Hindlimb muscle (tissue), 1 donor: Measurements from ENCODE around the gene CTR9. TPM values are rescaled to one million over a fixed set of nuclear protein-coding genes. Genes with fewer than 3 reads are reported as not detected.
A peak's percentile ranks its signal among the peaks of the same experiment; 100 is the strongest.

Source experiments
- DNase-seq: peaks from one replicate; pipeline ENCODE4 v3.0.0-alpha.2; 2013
- polyA plus RNA-seq: library from polyadenylated mRNA; unstranded; fragments of 120-200 nt; gene quantifications from one replicate; pipeline ENCODE4 v1.2.1, GENCODE V29; 2013; ENCODE audit not compliant: insufficient read length

Gene CTR9
- 27.2 TPM for polyA plus RNA-seq

DNA sequence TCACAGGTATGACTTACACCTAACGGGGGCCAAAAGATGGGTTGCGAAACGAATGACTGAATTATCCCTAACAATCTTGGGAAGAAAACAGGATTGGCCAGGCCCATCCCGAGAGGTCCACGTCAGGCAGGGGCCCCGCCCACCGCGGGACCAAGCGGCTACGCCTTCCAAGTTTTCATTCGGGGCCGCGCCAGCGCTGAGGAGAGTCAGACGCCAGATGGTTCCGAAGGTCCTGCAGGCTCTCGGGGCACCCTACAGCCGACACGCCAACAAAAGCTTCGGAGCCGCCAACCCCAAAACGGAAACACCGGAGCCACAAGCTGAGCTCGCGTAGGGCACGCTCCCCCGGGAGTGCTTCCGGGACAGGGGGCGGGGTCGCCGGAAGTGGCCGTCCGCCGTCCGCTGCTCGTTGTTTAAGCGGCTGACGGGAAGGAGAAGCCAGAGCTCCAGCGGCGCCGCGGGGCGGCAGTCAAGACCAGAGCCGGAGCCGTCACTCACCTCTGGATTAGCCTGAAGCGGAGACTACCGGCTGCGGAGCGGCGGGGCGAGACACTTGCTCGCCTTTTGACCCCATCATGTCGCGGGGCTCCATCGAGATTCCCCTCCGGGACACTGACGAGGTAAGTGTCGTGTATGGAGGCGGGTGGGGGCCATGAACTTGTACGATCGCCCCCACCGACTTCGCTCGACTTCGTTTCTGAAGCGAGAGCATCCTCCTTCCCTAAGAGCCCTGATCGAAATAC lies at the start of gene CTR9:
Gene CTR9 (plus strand): TSS at position 409 of the 743 bp plus-strand sequence. CDS start 167 bp downstream, at position 576.
- peak; percentile 95 for DNase-seq

DNA sequence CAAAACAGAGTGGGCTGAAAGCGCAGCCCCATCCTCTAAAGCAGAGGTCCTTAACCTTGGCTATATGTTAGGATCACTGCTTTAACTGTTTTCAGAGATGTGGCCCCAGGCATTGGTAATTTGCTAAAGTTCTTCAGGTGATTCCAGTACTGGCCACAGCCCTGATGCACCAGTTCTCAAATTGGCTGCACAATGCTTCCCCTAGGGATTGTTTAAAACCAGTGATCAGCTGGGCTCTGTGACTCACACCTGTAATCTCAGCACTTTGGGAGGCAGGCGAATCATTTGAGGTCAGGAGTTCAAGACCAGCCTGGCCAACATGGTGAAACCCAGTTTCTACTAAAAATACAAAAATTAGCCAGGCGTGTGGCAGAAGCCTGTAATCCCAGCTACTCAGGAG lies 49.1 kb upstream of the CTR9 start:
- no peak for DNase-seq

DNA sequence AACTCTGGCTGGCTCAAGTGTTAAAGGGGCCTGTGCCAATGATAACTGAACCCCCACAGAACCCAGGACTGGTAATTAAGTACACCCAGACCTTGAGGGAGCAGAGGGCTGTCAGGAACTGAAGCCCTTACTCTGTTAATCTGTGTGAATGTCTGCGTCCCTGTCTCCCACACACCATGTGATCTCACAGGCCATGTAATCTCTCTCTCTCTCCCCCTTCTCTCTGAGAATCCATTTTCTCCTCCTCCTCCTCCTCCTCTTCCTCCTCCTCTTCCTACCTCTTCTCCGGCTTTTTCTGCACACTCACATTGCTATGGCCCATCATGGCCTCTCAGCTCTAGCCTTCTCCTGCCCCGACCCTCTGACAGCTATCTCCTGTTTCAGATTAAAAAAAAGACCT lies 42.9 kb upstream of the CTR9 start:
- no peak for DNase-seq

GRCh38 chr11:10709299-10710086 lies 41.6 kb upstream of the CTR9 start:
- DNase-seq = no peak

- DNase-seq = no peak
Observed at GRCh38 chr11:10715571-10715970, 35.5 kb upstream of the CTR9 start.

DNA sequence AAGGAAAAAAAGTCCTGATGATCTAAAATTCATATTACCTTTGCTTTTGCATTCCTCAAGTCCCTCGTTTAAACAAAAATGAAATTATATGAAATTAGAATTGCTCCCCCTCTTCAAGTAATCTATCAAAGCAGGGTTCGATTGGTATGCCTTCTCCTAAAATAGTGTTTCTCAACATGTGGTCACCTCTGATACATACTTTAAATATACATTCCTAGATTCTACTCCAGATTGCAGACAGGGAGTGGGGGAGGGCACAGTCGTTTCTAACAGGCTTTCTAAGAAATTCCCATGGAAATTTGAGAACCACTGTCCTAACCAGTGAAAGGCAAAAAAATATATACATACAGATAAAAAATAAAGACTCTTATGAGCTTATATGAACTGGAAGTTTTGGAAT lies 34.9 kb upstream of the CTR9 start:
- no peak for DNase-seq

GRCh38 chr11:10716543-10717259 lies 34.3 kb upstream of the CTR9 start:
- DNase-seq = no peak

- no peak for DNase-seq
Observed at GRCh38 chr11:10719616-10720015, 31.4 kb upstream of the CTR9 start.

- no peak for DNase-seq
Observed at GRCh38 chr11:10720881-10721376, 30.1 kb upstream of the CTR9 start.

- no peak for DNase-seq
Observed at GRCh38 chr11:10722307-10722706, 28.7 kb upstream of the CTR9 start.

GRCh38 chr11:10725114-10725906 lies 25.7 kb upstream of the CTR9 start:
- no peak for DNase-seq

- no peak for DNase-seq
Observed at GRCh38 chr11:10725907-10726253, 25.2 kb upstream of the CTR9 start.

DNA sequence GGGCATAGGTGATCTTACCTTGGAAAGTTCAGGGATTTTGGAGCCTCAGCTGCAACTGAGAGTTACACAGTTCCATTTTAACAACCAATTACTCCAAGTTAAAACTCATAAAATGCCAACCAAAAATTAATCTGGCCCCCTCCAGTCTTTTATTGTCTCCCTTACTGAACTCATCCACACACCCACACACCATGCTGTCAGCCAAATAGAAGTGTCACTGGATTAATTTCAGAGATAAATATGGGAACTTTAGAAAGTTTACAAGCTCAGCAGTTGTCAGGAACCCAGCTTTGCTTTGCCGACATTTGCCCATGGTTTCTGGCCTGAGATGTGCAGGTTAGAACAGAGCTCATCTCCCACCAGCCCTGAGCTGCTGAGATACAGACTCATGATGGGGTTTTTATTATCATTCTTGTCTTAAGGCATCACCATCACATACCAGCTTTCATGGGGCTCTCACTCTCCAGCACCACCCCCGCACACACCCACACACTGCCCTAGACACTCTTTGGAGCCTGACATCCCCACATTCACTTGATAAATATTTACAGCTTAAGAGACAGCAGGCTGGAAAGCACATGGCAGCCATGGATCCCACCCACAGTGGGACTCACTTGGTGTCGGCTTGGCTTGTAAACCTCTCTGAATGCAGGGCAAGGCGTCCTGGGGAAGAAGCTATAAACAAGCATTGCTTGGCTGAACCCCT lies 23.7 kb upstream of the CTR9 start:
- DNase-seq = no peak

GRCh38 chr11:10728154-10728553 lies 22.9 kb upstream of the CTR9 start:
- DNase-seq = no peak

DNA sequence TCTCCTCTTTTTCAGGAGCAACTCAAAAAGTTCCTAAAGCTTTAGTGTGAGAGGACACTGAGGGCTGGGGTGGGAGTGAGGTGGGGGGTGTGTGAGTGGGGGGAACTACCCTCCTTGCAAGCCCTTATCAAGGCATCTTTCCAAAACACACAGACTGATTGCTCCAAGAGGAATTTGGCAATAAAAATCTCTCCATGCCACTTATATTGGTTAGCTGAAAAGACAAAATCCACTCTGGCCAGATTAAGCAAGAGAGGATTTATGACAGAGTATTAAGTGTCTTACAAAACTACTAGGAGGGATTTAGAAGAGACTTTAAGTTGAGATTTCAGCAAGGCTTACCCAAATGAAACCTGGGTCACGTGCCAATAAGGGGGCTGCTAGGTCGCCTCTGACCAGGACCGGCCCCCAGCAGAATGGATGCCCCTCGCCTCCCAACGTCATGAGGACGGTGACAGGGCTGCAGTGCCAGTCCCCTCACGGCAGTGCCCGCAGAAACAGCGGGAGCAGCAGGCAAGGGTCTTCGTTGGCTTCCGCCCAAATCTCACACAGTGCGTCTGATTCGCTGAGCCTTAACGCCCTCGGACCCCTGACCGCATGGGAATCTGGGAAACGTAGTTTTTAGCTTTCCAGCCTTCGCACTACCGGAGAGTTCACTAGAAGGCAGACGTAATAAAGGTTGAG lies 22.1 kb upstream of the CTR9 start:
- DNase-seq = no peak

- no peak for DNase-seq
Observed at GRCh38 chr11:10730151-10730550, 20.9 kb upstream of the CTR9 start.

DNA sequence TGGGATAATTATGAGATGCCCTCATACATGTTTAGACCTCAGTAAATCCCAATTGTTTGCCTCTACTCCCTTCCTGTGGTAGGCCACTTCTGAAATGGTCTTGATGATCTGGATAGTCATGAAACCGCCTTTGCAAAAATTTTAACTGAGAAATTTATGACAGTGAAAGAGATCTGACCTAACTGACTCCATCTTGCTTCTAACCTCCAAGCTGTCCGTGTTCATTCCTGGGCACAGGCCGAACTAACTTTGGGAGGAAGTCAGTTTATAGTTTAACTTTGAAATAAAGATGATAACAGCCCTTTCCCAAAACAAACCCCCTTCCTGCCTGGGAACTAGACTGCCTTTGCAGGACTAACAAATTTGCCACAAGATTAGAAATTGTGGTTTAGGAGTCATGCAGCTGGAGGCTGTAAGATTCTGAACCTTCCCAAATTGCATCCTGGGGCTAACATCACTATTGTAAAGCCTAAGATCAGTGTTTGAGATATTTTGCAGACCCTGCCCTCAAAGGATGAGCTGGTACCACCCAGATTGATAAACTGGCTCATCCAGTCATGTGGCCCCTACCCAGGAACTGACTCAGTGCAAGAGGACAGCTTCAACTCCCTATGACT lies 19.9 kb upstream of the CTR9 start:
- no peak for DNase-seq

DNA sequence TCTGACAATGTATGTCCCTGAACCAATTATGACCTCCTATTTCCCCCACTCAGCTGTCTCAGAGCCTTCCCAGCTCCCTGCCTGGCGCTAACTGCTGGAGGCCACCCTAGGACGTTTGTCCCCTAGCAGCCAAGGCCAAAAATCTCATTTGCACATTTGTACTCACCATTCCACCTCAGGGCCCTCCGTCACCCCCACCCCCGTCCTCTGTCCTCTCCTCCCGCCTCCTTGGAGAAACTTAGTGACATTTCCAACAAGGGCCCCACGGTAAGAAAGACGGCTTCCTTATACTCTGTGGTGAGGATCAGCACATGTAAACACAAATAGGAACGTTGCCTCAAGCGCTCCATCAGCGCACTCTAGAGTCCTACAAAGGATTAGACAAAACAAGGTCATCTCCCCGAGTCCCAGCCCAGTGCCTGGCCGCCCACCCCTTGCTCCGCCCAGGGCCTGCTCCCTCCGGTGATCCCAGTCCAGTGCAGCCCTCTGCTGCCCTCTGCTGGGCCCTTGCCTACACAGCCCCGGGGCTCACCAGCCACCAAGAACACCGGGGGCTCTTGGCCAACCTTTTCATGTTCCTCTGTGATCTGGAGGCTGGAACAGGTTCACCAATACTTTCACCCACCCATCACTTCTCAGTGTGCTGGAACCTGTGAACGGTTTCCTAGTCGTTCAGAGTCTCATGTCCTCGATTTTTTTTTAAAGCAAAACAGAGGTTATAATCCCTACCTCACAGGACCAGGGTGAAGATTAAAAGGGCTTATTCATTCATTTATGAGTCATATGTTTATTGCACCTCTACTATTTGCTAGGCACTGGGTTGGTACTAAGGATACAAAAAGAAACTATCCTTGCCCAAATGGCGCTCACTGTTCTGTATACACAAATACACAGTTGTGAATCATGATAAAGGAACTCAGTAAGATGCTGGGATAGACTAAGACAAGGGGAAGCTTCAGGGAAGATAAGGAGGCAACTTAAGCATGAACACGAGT lies 15.3 kb upstream of the CTR9 start:
- DNase-seq = peak; percentile 94

DNA sequence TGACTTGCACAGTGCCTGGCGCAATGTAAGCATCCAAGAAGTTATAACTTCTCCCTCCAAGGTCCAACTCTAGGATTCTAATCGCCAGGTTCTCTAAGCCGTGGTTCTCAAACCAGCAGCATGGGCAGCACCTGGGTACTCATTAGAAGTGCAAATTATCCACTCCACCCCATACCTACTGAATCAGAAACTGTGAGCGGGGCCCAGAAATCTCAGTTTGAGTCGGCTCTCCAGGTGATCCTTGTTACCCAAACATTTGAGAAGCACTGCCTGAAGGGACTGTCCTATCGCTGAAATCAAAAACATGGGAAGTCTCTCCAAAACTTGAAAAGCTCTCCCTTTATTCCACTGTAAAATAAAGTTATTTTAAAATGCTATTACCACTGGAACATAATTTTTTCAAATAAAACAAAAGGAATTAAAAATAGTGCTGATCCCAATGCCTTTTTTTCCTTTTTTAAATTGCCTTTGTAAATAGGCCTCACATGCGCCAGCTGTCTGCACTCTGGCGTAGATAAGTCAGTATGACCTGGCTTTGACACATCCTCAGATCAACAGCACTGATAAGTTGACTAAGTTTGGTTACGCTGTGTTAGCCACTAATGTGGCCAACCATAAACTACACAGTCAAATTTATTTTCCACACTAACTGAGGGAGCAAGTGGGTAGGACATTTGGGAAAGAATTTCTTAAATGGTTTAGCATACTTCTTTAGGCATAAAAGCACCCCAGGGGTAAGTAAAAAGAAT lies 8.4 kb upstream of the CTR9 start:
- no peak for DNase-seq
